HG03280 (cell line): ENCODE results near the gene GPHA2.

Source experiments
- ATAC-seq: cut with Tn5 transposase; IDR thresholded peaks from one replicate; pipeline ENCODE4 v1.9.1; 2021; ENCODE audit warnings: mild to moderate bottlenecking, moderate library complexity; ENCODE audit not compliant: unreplicated experiment

Gene GPHA2

DNA sequence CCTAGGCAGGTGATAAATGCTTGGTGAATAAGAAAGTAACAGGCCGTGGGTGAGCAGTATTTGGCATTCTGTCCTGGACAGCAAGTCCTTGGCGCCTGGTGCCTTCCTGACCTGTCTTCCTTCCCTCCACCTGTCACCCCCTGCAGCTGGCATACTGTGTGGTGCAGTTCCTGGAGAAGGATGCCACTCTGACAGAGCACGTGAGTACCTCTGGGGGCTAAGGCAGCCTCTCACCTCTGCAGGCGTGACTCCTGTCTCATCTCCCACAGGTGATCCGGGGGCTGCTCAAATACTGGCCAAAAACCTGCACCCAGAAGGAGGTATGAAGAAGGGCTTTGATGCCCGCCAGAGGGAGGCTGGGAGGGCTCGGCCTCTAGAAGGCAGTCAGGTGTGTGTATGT, 4.4 kb downstream of the GPHA2 start:
- no peak for ATAC-seq

- no peak for ATAC-seq
These were observed 5.4 kb downstream of the GPHA2 start for GRCh38 chr11:64930340-64930739.

DNA sequence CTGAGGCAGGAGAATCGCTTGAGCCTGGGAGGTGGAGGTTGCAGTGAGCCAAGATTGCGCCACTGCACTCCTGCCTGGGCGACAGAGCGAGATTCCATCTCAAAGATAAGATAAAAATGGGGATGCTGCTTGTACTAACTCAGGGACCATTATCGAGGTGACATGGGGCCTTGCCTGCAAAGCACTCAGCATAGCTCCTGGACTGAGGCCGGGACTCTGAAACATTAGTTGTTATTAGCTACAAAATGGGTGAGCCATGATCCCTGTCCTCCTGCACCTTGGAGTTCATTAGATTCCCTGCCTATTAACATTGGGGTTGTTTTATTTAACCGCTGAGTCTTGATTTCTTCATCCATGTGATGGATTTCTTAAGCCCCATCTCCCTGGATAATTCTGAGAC, 6.1 kb downstream of the GPHA2 start:
- no peak for ATAC-seq

- no peak for ATAC-seq
These were observed 6.7 kb downstream of the GPHA2 start for GRCh38 chr11:64928957-64929356.

- no peak for ATAC-seq
These were observed 9.0 kb downstream of the GPHA2 start for GRCh38 chr11:64926689-64927088.

- ATAC-seq, result no peak
These were observed 9.9 kb downstream of the GPHA2 start for GRCh38 chr11:64925536-64926436.

DNA sequence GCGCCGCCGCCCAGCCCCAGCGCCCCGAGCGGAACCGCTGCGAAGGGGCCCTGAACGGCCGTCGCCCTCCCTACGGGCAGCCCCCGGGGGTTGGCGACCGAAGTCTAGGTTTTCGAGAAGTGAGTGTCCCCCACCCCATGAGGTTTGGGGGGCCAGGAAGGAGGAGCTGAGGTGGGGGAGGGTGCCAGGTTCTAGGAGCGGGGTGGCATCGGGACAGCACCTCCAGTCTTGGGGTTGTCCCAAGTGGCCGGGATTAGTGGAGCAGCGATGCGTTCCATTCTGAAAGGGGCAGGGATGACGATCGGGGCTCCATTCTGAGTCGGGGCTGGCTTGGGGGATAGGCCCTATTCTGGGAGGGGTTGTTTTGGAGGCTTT, 10.8 kb downstream of the GPHA2 start:
- ATAC-seq, result no peak

DNA sequence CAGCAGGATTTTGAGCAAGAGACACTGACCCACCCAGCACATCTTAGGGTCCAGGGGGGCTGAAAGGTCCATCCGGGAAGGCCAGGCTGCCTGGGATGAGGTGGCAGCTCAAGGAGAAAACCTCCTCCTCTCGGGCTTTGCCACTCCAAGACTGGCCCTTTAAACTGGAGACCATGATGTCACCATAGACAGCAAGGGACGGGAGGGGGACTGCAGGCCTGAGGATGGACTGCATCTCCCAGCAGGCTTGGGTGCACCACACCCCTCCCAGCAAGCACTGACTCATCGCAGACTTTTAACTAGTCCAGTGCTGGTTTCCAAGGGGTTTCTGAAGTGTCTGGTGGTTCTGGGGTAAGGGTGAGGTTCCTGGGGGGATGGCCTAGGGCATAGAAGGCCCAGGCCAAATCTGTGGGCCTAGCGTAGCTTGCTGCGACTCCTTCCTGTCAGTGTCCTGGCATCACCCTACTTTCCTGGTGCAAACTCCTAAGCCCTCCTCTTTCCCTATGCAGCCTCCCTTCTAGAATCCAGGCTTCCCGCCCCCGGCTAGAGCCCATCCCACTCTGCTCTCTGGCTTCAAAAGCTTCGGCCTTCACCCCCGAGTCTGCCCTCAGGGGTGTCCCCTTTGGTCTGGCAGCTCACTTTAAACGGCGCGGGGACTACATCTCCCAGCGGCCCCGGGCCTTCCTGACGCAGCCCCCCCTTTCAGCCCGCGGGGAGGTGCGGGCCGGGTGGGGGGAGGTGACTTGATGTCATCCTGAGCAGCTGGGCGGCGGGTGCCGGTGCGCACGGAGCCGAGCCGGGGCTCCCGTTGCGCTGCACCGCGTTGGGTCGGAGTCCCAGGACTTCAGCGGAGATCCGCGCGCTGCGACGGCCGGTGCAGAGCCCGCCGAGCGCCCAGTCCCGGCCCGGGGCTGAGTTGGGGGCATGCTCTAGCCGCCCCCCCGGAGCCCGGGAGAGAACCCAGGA, 11.5 kb downstream of the GPHA2 start, which contains the start of gene PPP2R5B:
TSS of gene PPP2R5B (plus strand) at position 746 of the 966 bp plus-strand sequence. CDS start 1,046 bp downstream, outside the sequence.
- ATAC-seq, result peak; percentile 79

- no peak for ATAC-seq
These were observed 12.5 kb downstream of the GPHA2 start for GRCh38 chr11:64923151-64923661.

GRCh38 chr11:64921384-64921783, 14.3 kb downstream of the GPHA2 start:
- no peak for ATAC-seq

DNA sequence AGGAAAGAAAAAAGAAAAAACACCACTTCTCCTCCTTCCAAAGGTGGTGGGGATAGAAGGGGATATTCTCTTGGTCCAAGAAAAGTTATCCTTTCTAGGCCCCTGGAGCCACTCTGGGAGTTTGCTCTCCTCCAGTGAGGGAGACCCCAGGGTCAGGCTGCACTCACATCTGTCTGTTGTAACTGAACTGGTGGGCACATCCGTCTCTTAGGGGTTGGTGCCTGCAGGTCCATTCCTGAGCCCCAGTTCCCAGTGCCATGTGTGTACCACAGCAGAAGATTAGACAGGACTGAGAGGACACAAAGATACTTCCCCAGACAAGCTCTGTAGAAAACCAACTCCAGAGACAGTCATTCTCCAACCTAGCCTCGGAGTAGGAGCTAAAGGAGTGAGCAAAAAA, 15.6 kb downstream of the GPHA2 start:
- ATAC-seq, result no peak

DNA sequence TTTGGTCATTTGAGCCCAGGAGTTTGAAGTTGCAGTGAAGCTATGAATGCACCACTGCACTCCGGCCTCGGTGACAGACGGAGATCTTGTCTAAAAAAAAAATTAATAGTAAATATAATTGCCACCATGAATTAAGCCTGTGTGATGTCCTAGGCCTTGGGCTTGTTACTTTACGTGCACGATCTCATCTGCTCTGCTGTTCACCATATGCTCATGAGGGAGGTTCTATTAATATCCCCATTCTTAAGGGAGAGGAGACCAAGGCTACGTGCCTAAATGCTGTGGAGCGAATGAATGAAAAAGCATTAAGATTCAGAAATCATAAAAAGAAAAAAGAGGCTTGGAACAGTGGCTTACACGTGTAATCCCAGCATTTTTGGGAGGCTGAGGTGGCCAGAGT, 16.1 kb downstream of the GPHA2 start:
- ATAC-seq, result no peak

DNA sequence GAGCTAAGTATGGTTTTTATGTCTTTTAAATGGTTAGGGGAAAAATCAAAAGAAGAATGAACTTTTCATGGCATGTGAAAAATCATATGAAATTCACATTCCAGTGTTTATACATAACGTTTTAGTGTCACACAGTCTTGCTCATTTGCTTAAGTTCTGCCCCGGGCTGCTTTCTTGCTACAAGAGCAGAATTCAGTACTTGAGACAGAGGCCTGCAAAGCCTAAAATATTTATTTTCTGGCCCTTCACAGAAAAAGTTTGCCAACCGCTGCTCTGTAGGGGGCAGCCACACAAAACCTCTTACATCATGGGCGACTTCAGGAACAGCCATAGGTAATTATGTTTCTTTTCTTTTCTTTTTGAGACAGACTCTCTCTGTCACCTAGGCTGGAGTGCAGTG, 17.7 kb downstream of the GPHA2 start:
- no peak for ATAC-seq

DNA sequence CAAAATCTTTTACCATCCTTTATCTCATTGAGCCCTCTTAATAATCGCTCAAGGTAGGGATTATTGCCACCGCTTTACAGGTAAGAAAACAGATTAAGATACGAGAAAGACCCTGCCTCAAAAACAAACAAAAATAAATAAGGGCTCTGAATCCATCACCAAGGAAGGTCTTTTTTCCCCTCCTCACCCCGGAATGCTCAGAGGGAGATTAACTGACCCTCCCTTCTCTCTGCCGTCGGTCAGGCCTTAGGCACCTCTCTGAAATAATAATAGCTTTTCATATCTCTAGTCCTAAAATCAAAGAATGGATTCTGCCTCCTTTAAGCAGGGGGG, 18.1 kb downstream of the GPHA2 start:
- ATAC-seq, result no peak

DNA sequence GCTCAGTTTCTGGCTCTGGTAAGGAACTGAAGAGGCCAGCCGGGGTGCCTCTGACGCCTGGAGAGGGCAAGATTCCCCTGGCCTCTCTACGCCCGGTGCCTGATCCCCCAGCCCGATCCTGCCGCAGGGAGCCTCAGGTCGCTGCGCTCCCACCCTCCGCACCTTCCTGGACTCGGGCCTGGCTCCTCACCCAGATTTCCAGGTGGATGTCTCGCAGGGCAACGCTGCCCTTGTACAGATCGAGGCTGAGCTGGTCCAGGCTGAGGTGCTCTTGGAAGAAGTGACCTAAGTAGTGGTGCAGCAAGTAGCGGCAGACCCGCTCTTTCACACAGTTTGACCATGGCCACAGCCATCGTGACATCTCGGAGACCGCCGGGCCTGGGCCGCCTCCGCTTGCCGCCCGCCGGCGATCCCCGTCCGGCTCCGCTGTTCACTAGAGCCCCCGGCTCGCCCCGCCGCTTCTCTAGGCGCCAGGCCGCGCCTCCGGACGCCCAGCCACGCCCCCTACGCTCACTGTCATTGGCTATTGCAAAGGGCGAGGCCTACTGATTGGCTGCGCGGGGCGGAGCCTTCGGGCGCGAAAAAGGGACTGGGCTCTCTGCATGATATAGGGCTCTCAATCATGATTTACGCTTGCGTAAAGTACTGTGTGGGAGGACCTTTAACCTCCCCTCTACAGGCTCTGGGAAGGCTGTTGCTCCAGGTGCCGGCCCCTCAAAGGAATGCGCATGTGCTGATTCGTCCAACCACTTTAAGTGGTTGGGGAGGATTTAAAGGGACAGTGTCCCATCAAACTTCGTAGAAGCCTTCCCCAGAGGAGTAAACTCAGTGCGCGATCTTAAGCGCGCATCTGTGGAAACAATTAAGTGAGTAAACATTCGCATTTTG, 18.7 kb downstream of the GPHA2 start, which contains the start of gene ATG2A:
TSS of gene ATG2A (minus strand) at position 435 of the 888 bp plus-strand sequence. CDS start at position 361, 74 bp downstream.
- ATAC-seq, result peak; percentile 94

DNA sequence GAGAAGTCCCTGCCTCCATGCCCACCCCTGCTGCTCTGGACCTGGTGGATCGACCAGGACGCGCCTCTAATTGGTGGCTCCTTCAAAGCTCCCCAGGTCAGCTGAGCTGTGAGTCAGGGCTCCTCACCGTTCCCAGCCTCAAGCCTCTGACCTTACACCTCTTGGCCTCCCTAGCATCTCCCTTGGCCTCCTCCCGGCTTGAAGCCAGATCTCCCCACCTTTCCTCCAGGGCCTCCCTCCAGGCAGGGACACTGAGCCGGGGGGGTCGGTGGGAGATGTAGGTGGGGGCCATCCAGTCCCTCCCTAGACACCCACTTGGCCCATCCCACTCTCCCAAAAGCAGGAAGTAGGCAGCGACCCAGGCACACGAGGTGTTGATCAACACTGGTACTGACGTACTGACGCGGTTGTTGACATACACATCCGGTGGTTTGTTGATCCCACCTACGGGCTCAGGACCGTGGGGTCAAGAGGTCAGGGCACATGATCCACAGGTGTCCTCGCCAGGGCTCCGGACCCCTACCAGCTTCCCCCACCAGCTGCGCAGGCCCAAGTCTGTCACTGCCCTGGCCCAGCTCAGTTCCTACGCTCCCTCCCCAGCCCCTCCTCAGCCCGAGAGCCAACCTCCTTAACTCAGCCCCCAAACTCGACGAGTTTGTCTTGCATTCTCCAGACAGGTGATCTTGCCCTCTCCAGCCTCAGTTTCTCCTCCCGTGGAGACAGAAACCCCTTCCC, 19.5 kb downstream of the GPHA2 start:
- no peak for ATAC-seq

- ATAC-seq, result no peak
These were observed 20.3 kb downstream of the GPHA2 start for GRCh38 chr11:64915376-64915887.

- ATAC-seq, result no peak
These were observed 21.6 kb downstream of the GPHA2 start for GRCh38 chr11:64914123-64914522.

GRCh38 chr11:64913171-64913727, 22.4 kb downstream of the GPHA2 start:
- ATAC-seq, result no peak
